ENCODE data around the gene GZMA. TPM values are rescaled to one million over a fixed set of nuclear protein-coding genes. Genes with fewer than 3 reads are reported as not detected.
"Not testable (repeated sequence)": the region's sequence is repeated elsewhere in the genome, so short reads cannot be mapped to it uniquely, and the experiment has no call there.

The GZMA gene
- polyA plus RNA-seq, 1 donor (not counting 4 experiments of a cell fraction or from before 2014, with no cell fraction given) = not detected

GRCh38 chr5:55096182-55096581 is 6.3 kb upstream of the GZMA start:
- H3K36me3 ChIP-seq (ENCODE audit: control insufficient read depth in 2 of 2, extremely low read depth in 1 of 2, insufficient read depth in 2 of 2, low read length in 2 of 2) = no peaks in the 10 kb centered on the region
- no peak overlapping the region for H2AFZ ChIP-seq (ENCODE audit: control insufficient read depth, low read length)
- H3K27ac ChIP-seq (ENCODE audit: control insufficient read depth, insufficient read depth, low read length) = no peak overlapping the region
- H3K9me1 ChIP-seq (ENCODE audit: control insufficient read depth, extremely low read depth, insufficient read depth, low read length) = no peaks in the 10 kb centered on the region
- H3K9ac ChIP-seq (ENCODE audit: control insufficient read depth, extremely low read depth, insufficient read depth, low read length) = no peak overlapping the region
- no peaks in the 10 kb centered on the region for H3K4me1 ChIP-seq (ENCODE audit: control insufficient read depth, extremely low read depth, insufficient read depth, low read length)
- peak; percentile 5 for FAIRE-seq
- no peaks in the 10 kb centered on the region for H4K20me1 ChIP-seq (ENCODE audit: control insufficient read depth, extremely low read depth, insufficient read depth, low read length)
- peaks cover 5% of the 10 kb centered on the region for H3K27me3 ChIP-seq (ENCODE audit: control insufficient read depth, extremely low read depth, insufficient read depth, low read length)
- H3K9me3 ChIP-seq (ENCODE audit: control insufficient read depth, low read depth, low read length) = no peaks in the 10 kb centered on the region
- H3K4me3 ChIP-seq (ENCODE audit: control insufficient read depth in 2 of 3, extremely low read depth in 1 of 3, insufficient read depth in 2 of 3, low read depth in 1 of 3, low read length in 3 of 3) = no peak overlapping the region
- dilution Hi-C loops (cut with MboI; ENCODE audit: extremely low pct_ligation_motif_present, low sequenced_read_pairs) = no loop called here
- no peaks in the 10 kb centered on the region for H3K79me2 ChIP-seq (ENCODE audit: control insufficient read depth, insufficient read depth, low read length)
- no peak overlapping the region for H3K4me2 ChIP-seq (ENCODE audit: control insufficient read depth, extremely low read depth, insufficient read depth, low read depth, low read length)
- TF ChIP-seq EZH2 (IDR thresholded peaks at IDR 0.05; ENCODE audit: low read length) = no peak
- TF ChIP-seq CTCF (optimal IDR thresholded peaks at IDR 0.05 in 1 of 3, IDR thresholded peaks at IDR 0.05 in 1 of 3, conservative IDR thresholded peaks at IDR 0.05 in 1 of 3; ENCODE audit: extremely low read depth in 1 of 3, insufficient read depth in 2 of 3, low read length in 3 of 3) = no peak
- DNase-seq (ENCODE audit: low read depth, low spot score) = no peak

- dilution Hi-C loops (cut with MboI; ENCODE audit: extremely low pct_ligation_motif_present, low sequenced_read_pairs) = no loop called here
- peaks cover 5% of the 10 kb centered on the region for H3K27me3 ChIP-seq (ENCODE audit: control insufficient read depth, extremely low read depth, insufficient read depth, low read length)
- H3K27ac ChIP-seq (ENCODE audit: control insufficient read depth, insufficient read depth, low read length) = no peak overlapping the region
These were observed 5.6 kb upstream of the GZMA start for GRCh38 chr5:55096861-55097260.

GRCh38 chr5:55101148-55101547 is 1.3 kb upstream of the GZMA start:
- H3K9me3 ChIP-seq (ENCODE audit: control insufficient read depth, low read depth, low read length); dilution Hi-C loops (cut with MboI; ENCODE audit: extremely low pct_ligation_motif_present, low sequenced_read_pairs): not testable (repeated sequence)

More at GRCh38 chr5:55096861-55097260, 5.6 kb upstream of the GZMA start:
- DNase-seq (ENCODE audit: low read depth, low spot score) (no peak), FAIRE-seq (no peak)
- H3K9me3 ChIP-seq (ENCODE audit: control insufficient read depth, low read depth, low read length) = no peaks in the 10 kb centered on the region
- H2AFZ ChIP-seq (ENCODE audit: control insufficient read depth, low read length) = no peak overlapping the region
- no peaks in the 10 kb centered on the region for H3K36me3 ChIP-seq (ENCODE audit: control insufficient read depth in 2 of 2, extremely low read depth in 1 of 2, insufficient read depth in 2 of 2, low read length in 2 of 2)
- H3K9me1 ChIP-seq (ENCODE audit: control insufficient read depth, extremely low read depth, insufficient read depth, low read length) = no peaks in the 10 kb centered on the region
- TF ChIP-seq EZH2 (IDR thresholded peaks at IDR 0.05; ENCODE audit: low read length) = no peak
- TF ChIP-seq CTCF (optimal IDR thresholded peaks at IDR 0.05 in 1 of 3, IDR thresholded peaks at IDR 0.05 in 1 of 3, conservative IDR thresholded peaks at IDR 0.05 in 1 of 3; ENCODE audit: extremely low read depth in 1 of 3, insufficient read depth in 2 of 3, low read length in 3 of 3) = no peak
- no peak overlapping the region for H3K4me3 ChIP-seq (ENCODE audit: control insufficient read depth in 2 of 3, extremely low read depth in 1 of 3, insufficient read depth in 2 of 3, low read depth in 1 of 3, low read length in 3 of 3)
- no peaks in the 10 kb centered on the region for H3K79me2 ChIP-seq (ENCODE audit: control insufficient read depth, insufficient read depth, low read length)
- H4K20me1 ChIP-seq (ENCODE audit: control insufficient read depth, extremely low read depth, insufficient read depth, low read length) = no peaks in the 10 kb centered on the region
- no peak overlapping the region for H3K9ac ChIP-seq (ENCODE audit: control insufficient read depth, extremely low read depth, insufficient read depth, low read length)
- H3K4me2 ChIP-seq (ENCODE audit: control insufficient read depth, extremely low read depth, insufficient read depth, low read depth, low read length) = no peak overlapping the region
- no peaks in the 10 kb centered on the region for H3K4me1 ChIP-seq (ENCODE audit: control insufficient read depth, extremely low read depth, insufficient read depth, low read length)

More at GRCh38 chr5:55101148-55101547, 1.3 kb upstream of the GZMA start:
- not testable (repeated sequence) for H3K4me3 ChIP-seq (ENCODE audit: control insufficient read depth in 2 of 3, extremely low read depth in 1 of 3, insufficient read depth in 2 of 3, low read depth in 1 of 3, low read length in 3 of 3); H3K36me3 ChIP-seq (ENCODE audit: control insufficient read depth in 2 of 2, extremely low read depth in 1 of 2, insufficient read depth in 2 of 2, low read length in 2 of 2); H3K4me2 ChIP-seq (ENCODE audit: control insufficient read depth, extremely low read depth, insufficient read depth, low read depth, low read length); H2AFZ ChIP-seq (ENCODE audit: control insufficient read depth, low read length); H4K20me1 ChIP-seq (ENCODE audit: control insufficient read depth, extremely low read depth, insufficient read depth, low read length); H3K9me1 ChIP-seq (ENCODE audit: control insufficient read depth, extremely low read depth, insufficient read depth, low read length); H3K9ac ChIP-seq (ENCODE audit: control insufficient read depth, extremely low read depth, insufficient read depth, low read length); H3K27ac ChIP-seq (ENCODE audit: control insufficient read depth, insufficient read depth, low read length); DNase-seq (ENCODE audit: low read depth, low spot score); H3K27me3 ChIP-seq (ENCODE audit: control insufficient read depth, extremely low read depth, insufficient read depth, low read length); H3K4me1 ChIP-seq (ENCODE audit: control insufficient read depth, extremely low read depth, insufficient read depth, low read length); FAIRE-seq; H3K79me2 ChIP-seq (ENCODE audit: control insufficient read depth, insufficient read depth, low read length)

Data from keratinocyte (primary cell).